Vagina (tissue), 2 donors: Measurements from ENCODE around the gene VAV1.

Experiments used
- CTCF ChIP-seq, 3 experiments: fragments of 450-650 bp in 2 of 3; fragments of 200-600 bp in 1 of 3; sonication (generic) in 1 of 3; IDR thresholded peaks; one replicate each; pipeline ENCODE4 v1.5.1; 2017 to 2019; ENCODE audit warnings: antibody characterized with exemption in 3 of 3, mild to moderate bottlenecking in 2 of 3, moderate library complexity in 2 of 3
- POLR2A ChIP-seq, 2 donors: fragments of 450-650 bp; IDR thresholded peaks; one replicate each; pipeline ENCODE4 v1.6.1; 2017; ENCODE audit warnings: antibody characterized with exemption in 2 of 2, mild to moderate bottlenecking in 2 of 2, moderate library complexity in 2 of 2

DNA sequence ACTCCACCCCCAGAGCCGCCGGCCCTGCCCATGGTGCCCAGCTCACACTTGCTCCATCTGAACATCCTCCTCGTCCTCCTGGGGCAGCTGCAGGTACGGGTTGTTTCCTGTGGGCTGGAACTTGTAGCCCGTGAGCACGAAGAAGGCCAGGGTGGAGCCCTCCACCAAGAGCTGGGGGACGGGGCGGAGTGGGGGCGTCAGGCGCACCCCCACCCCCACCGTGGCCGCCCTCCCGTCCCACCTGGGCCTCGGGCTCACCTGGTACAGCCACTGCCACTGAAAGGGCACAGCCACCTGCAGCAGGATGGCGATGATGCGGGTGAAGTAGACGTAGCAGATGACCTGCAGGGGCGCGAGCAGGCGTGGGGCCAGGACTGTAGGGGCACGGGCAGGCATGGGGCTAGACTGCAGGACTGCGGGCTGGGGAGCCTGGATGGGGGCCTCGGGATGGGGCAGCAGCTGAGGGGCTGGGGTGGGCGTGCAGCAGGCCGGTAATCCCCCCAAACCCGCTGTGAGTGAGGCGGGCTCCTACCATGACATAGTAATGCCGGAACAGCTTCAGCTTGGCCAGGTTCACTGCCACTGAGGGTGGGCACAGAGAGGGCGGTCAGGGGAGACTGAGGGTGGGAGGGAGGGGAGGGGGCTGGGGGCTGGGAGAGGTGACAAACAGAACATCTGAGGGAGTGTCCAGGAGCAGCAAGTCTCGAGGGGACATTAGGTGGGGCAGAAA, 41.4 kb upstream of the VAV1 start:
- TF ChIP-seq CTCF (IDR thresholded peaks at IDR 0.05) (no peak), POLR2A (IDR thresholded peaks at IDR 0.05) (no peak)
